SIG-M5 treated with dmso at 0.1 percent for 504 hours (cell line): Measurements from ENCODE around the gene SNED1.

Experiments
- DNase-seq: peaks from one replicate; lab custom pipeline; 2025; ENCODE audit not compliant: unreplicated experiment; lab: John Stamatoyannopoulos, UW

SNED1 gene

GRCh38 chr2:240959941-240960308, 38.5 kb upstream of the SNED1 start:
- DNase-seq, result no peak

- DNase-seq, result peak; percentile 10
Observed at GRCh38 chr2:240960309-240960970, 38.0 kb upstream of the SNED1 start.

GRCh38 chr2:240960971-240961876, 37.2 kb upstream of the SNED1 start:
- no peak for DNase-seq

GRCh38 chr2:240961910-240962299, 36.5 kb upstream of the SNED1 start:
- no peak for DNase-seq

GRCh38 chr2:240962300-240963064, 35.9 kb upstream of the SNED1 start:
- no peak for DNase-seq

- DNase-seq, result no peak
Observed at GRCh38 chr2:240963065-240963867, 35.2 kb upstream of the SNED1 start.

DNA sequence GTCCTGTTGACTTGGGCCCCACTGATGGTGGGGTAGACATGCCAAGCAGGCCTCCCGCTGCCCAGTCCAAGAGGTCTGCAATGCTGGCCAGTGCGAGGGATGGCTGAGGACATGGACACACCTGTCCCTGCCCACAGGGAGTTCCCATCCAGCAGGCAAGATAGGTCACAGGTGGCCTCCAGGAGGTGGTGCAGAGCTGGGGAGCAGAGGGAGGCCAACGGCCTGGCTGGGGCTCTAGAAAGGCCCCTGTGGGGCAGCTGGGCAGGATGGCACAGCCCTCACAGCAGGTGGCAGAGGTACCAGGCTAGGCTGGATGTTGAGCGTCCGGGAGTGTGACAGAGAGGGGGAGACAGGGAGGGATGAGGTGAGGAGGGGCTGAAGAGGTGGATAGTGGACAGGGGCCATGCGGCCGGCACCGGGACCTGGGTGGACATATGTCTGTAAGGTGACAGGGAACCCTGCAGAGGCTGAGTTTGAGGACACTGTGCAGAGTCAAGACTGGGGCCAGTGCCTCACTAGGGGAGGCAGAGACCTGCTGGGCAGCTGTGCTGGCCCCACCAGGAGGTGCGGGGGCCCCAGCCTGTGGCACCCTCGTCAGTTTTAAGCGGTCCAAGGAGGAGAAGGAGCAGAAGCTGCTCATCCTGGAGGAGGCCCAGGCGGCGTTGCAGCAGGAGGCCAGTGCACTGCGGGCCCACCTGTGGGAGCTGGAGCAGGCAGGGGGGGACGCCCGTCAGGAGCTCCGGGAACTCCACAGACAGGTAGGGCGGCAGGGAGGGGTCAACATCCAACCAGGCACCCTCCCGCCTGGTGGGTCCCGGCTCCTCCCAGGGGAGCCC, 34.3 kb upstream of the SNED1 start:
- no peak for DNase-seq

- no peak for DNase-seq
Observed at GRCh38 chr2:240964704-240965295, 33.6 kb upstream of the SNED1 start.

- no peak for DNase-seq
Observed at GRCh38 chr2:240965296-240965904, 33.0 kb upstream of the SNED1 start.

DNA sequence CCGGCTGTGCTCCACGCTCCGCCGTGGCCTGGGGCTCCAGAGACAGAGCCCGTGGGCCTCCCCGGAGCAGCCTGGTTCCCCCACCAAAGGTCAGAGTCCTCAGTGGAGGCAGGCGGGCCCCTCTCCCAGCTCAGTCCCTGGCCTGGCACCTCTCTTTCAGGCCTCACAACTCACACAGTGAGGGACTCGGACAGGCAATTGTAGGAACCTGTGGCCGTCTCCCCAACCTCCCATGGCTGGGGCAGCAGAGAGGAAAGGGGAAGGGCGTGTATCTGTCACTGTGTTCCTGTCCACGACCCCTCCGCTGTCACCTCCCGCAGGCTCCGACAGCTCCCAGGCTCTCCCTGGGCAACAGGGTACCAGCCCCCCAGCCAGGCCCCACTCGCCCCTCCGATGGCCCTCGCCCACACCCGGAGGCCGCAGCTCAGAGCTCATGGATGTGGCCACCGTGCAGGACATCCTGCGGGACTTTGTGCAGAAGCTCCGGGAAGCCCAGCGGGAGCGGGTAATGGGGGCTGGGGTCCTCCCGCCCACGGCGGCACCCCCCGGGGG, 32.4 kb upstream of the SNED1 start:
- no peak for DNase-seq

DNA sequence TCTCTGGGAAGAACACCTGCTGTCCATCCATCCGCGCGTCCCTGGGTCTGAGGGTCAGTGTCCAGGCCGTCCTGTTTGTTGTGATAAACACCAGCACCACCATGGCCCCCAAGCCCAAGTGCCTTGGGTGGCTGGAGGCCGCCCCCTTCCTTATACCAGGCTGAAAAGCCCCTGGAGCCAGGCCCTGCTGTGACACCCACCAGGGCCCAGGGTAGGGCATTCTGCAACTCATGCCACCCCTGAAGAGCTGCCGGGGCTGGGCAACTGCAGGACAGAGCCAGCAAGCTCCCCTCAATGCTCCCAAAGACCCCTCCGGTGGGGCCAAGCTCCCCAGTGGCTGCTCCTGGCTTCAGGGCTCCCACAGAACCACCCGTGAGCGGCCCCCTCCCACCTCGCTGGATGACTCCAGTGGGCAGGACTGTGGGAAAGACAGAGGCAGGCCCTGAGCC, 31.9 kb upstream of the SNED1 start:
- DNase-seq, result no peak

GRCh38 chr2:240966906-240967680, 31.3 kb upstream of the SNED1 start:
- DNase-seq, result no peak

GRCh38 chr2:240967681-240968621, 30.5 kb upstream of the SNED1 start:
- DNase-seq, result no peak

GRCh38 chr2:240968731-240969624, 29.4 kb upstream of the SNED1 start:
- DNase-seq, result no peak

- DNase-seq, result no peak
Observed at GRCh38 chr2:240970104-240970503, 28.3 kb upstream of the SNED1 start.

GRCh38 chr2:240970816-240971215, 27.6 kb upstream of the SNED1 start:
- no peak for DNase-seq
